HG02759 (cell line): Measurements from ENCODE around the gene HSPA5.
"Not testable (repeated sequence)": the region's sequence is repeated elsewhere in the genome, so short reads cannot be mapped to it uniquely, and the experiment has no call there.

ENCODE experiments used
- ATAC-seq: cut with Tn5 transposase; IDR thresholded peaks from one replicate; pipeline ENCODE4 v1.9.1; 2021; ENCODE audit warnings: mild to moderate bottlenecking, moderate library complexity; ENCODE audit not compliant: unreplicated experiment

HSPA5 gene

DNA sequence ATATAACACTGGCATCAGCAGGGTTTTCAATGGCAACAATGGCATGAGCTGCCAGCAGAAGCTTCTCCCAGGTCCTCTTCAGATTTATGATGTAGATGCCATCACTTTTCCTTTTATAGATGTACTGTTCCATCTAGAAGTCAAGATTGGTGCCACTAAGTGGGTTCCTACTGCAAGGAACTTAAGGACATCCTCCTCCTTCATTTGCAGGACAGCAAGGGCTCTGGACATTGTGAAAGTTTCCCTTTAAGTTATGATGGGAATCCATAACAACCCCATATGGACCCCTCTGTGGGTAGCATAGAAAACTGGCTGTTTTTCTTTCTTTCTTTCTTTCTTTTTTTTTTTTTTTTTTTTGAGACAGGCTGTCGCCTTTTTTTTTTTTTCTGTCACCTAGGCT lies 45.6 kb downstream of the HSPA5 start:
- not testable (repeated sequence) for ATAC-seq

DNA sequence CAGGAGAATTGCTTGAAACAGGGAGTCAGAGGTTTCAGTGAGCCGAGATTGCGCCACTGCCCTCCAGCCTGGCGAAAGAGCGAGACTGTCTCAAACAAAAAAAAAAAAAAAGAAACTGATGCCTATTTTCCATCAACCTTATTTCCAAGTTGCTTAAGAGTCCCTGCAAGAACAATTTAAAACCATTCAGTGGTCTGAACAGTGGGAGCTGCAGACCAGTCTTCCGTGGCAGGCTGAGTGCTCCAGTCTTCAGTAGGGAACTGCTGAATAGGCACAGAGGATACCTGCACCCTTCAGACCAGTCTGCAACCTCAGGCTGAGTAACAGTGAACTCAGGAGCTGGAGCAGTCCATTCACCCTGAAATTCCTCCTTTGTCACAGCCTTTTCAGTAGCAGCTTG lies 46.7 kb downstream of the HSPA5 start:
- not testable (repeated sequence) for ATAC-seq

DNA sequence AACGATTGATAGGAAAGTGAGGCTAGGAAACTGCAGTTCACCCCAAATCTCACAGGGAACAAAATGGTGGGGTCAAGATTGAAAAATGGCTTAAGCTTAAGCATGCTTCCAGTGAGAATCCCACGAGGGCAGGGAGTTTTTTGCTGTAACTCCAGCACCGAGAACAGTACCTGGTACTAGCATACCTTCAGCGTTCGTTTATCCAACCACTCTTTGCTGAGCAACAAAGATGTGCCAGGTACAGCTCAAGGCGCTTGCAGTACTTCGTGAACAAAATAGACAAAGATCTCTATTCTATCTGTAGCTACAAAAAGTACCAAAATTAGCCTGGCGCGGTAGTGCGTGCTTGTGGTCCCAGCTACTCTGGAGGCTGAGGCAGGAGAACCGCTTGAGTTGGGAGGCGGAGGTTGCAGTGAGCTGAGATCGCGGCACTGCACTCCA lies 50.8 kb downstream of the HSPA5 start:
- ATAC-seq, result no peak

- ATAC-seq, result peak; percentile 98
These were observed 51.5 kb downstream of the HSPA5 start, which contains the start of gene PPP6C for GRCh38 chr9:125189361-125190289. PPP6C (minus strand) TSS chr9:125189803; CDS start chr9:125189718, 85 bp downstream.

DNA sequence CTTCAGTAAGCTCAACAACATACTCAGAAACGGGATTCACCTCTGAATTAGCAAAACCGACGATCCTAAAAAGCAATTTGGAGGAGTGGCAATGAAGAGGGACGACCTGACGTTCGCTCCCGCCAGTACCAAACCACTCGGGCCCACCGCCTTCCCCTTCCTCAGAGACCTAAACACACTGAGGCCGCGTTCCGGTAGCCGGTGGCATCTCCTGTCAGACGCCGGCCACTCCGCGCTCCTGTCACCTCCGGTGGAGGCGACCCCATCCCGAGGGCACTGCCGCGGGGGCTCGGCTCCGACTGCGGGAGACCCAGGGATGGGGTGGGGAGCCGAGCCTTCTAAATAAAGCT lies 52.2 kb downstream of the HSPA5 start:
- ATAC-seq, result peak; percentile 13
